CD4-positive, alpha-beta T cell treated with Interleukin-4 for 1 hour (primary cell): ENCODE data around the gene PLEKHJ1.
"Not testable (repeated sequence)": the region's sequence is repeated elsewhere in the genome, so short reads cannot be mapped to it uniquely, and the experiment has no call there.

ENCODE experiments used
- DNase-seq, 2 donors: peaks; one replicate each; pipeline ENCODE4 v3.0.0-alpha.2; 2020 to 2022

The PLEKHJ1 gene

GRCh38 chr19:2216361-2217225 lies 19.5 kb downstream of the PLEKHJ1 start:
- no peak for DNase-seq

GRCh38 chr19:2215281-2215751 lies 20.8 kb downstream of the PLEKHJ1 start:
- DNase-seq, result peak in 1 of 2 donors; percentile 46

- no peak for DNase-seq
These were observed 21.9 kb downstream of the PLEKHJ1 start for GRCh38 chr19:2214251-2214650.

GRCh38 chr19:2213799-2214198 lies 22.3 kb downstream of the PLEKHJ1 start:
- DNase-seq, result no peak

- DNase-seq, result no peak
These were observed 23.0 kb downstream of the PLEKHJ1 start for GRCh38 chr19:2212861-2213711.

GRCh38 chr19:2210987-2211740 lies 25.0 kb downstream of the PLEKHJ1 start:
- DNase-seq, result no peak

GRCh38 chr19:2210206-2210605 lies 25.9 kb downstream of the PLEKHJ1 start:
- DNase-seq, result no peak

GRCh38 chr19:2209408-2209807 lies 26.7 kb downstream of the PLEKHJ1 start:
- DNase-seq, result no peak

- DNase-seq, result no peak
These were observed 27.2 kb downstream of the PLEKHJ1 start for GRCh38 chr19:2208975-2209374.

- peak; percentile 18 to 27 for DNase-seq
These were observed 27.9 kb downstream of the PLEKHJ1 start for GRCh38 chr19:2207991-2208860.

- DNase-seq, result no peak
These were observed 29.1 kb downstream of the PLEKHJ1 start for GRCh38 chr19:2207008-2207407.

- DNase-seq, result no peak
These were observed 33.8 kb downstream of the PLEKHJ1 start for GRCh38 chr19:2202366-2202765.

- DNase-seq, result no peak
These were observed 34.5 kb downstream of the PLEKHJ1 start for GRCh38 chr19:2201473-2202148.

- not testable (repeated sequence) for DNase-seq
These were observed 35.4 kb downstream of the PLEKHJ1 start for GRCh38 chr19:2200624-2201294.

GRCh38 chr19:2199861-2200623 lies 36.1 kb downstream of the PLEKHJ1 start:
- no peak for DNase-seq

GRCh38 chr19:2199215-2199614 lies 36.9 kb downstream of the PLEKHJ1 start:
- DNase-seq, result no peak

- DNase-seq, result no peak
These were observed 37.8 kb downstream of the PLEKHJ1 start for GRCh38 chr19:2198317-2198716.

GRCh38 chr19:2197270-2197669 lies 38.9 kb downstream of the PLEKHJ1 start:
- DNase-seq, result no peak

GRCh38 chr19:2195914-2196313 lies 40.2 kb downstream of the PLEKHJ1 start:
- DNase-seq, result no peak

- no peak for DNase-seq
These were observed 40.8 kb downstream of the PLEKHJ1 start for GRCh38 chr19:2195361-2195760.
